HepG2 (cell line): Measurements from ENCODE around the gene PLA2G4D. TPM values are rescaled to one million over a fixed set of nuclear protein-coding genes. Genes with fewer than 3 reads are reported as not detected.

Experiments
- AKAP8 ChIP-seq: sonication (generic); formaldehyde crosslinking; IDR thresholded peaks from 2 replicates; pipeline ENCODE4 v1.5.1; 2020; ENCODE audit warnings: mild to moderate bottlenecking, missing genetic modification reagents
- ATM ChIP-seq: fragments of 450-650 bp; IDR thresholded peaks from 2 replicates; pipeline ENCODE4 v1.7.1; 2017; ENCODE audit warnings: mild to moderate bottlenecking, borderline replicate concordance
- ETV5 ChIP-seq: IDR thresholded peaks from 2 replicates; pipeline ENCODE4 v1.6.1; 2018; ENCODE audit warnings: missing biosample characterization, missing genetic modification reagents, inconsistent platforms, borderline replicate concordance
- GATAD1 ChIP-seq: IDR thresholded peaks from 2 replicates; pipeline ENCODE4 v1.6.1; 2016; ENCODE audit warnings: missing genetic modification reagents, missing compliant biosample characterization
- HMG20B ChIP-seq: conservative IDR thresholded peaks from 2 replicates; pipeline ENCODE4 v1.6.1; 2016; ENCODE audit warnings: missing genetic modification reagents, missing compliant biosample characterization
- HOXD1 ChIP-seq: sonication (generic); formaldehyde crosslinking; IDR thresholded peaks from 2 replicates; pipeline ENCODE4 v1.5.0; 2020; ENCODE audit warnings: missing genetic modification reagents
- NCOR1 ChIP-seq: fragments of 200-600 bp; sonication (generic); IDR thresholded peaks from 2 replicates; pipeline ENCODE4 v1.7.0; 2017; ENCODE audit warnings: antibody characterized with exemption, low read length, borderline replicate concordance
- NFE2 ChIP-seq: sonication (generic); formaldehyde crosslinking; IDR thresholded peaks from 2 replicates; pipeline ENCODE4 v1.4.0; 2020; ENCODE audit warnings: missing genetic modification reagents
- NFIB ChIP-seq: sonication (generic); formaldehyde crosslinking; IDR thresholded peaks from 2 replicates; pipeline ENCODE4 v1.9.0; 2021; ENCODE audit warnings: missing genetic modification reagents, mild to moderate bottlenecking, borderline replicate concordance
- PRDM4 ChIP-seq: sonication (generic); formaldehyde crosslinking; IDR thresholded peaks from 2 replicates; pipeline ENCODE4 v1.9.0; 2021; ENCODE audit warnings: missing genetic modification reagents, borderline replicate concordance
- RELA ChIP-seq: sonication (generic); formaldehyde crosslinking; IDR thresholded peaks from 2 replicates; pipeline ENCODE4 v1.4.0; 2020; ENCODE audit warnings: missing genetic modification reagents
- SALL1 ChIP-seq: sonication (generic); formaldehyde crosslinking; IDR thresholded peaks from 2 replicates; pipeline ENCODE4 v1.8.0; 2022; ENCODE audit warnings: mild to moderate bottlenecking, missing genetic modification reagents
- SP140L ChIP-seq: sonication (generic); formaldehyde crosslinking; IDR thresholded peaks from 2 replicates; pipeline ENCODE4 v1.4.0; 2020; ENCODE audit warnings: missing genetic modification reagents, borderline replicate concordance
- SPEN ChIP-seq: sonication (generic); formaldehyde crosslinking; IDR thresholded peaks from 2 replicates; pipeline ENCODE4 v1.5.1; 2020; ENCODE audit warnings: low read depth, mild to moderate bottlenecking, missing genetic modification reagents
- UBTF ChIP-seq: sonication (generic); formaldehyde crosslinking; IDR thresholded peaks from 2 replicates; pipeline ENCODE4 v1.4.0; 2020; ENCODE audit warnings: mild to moderate bottlenecking, missing genetic modification reagents
- ZC3H4 ChIP-seq: sonication (generic); formaldehyde crosslinking; IDR thresholded peaks from 2 replicates; pipeline ENCODE4 v1.4.0; 2020; ENCODE audit warnings: missing genetic modification reagents, borderline replicate concordance
- ZGPAT ChIP-seq: IDR thresholded peaks from 2 replicates; pipeline ENCODE4 v1.6.1; 2016; ENCODE audit warnings: mild to moderate bottlenecking
- ZNF280B ChIP-seq: sonication (generic); formaldehyde crosslinking; IDR thresholded peaks from 2 replicates; pipeline ENCODE4 v1.5.0; 2020; ENCODE audit warnings: missing genetic modification reagents, mild to moderate bottlenecking, borderline replicate concordance
- ZNF530 ChIP-seq: sonication (generic); formaldehyde crosslinking; IDR thresholded peaks from 2 replicates; pipeline ENCODE4 v1.5.0; 2020; ENCODE audit warnings: low read depth, mild to moderate bottlenecking, missing genetic modification reagents
- ZNF589 ChIP-seq: sonication (generic); formaldehyde crosslinking; conservative IDR thresholded peaks from 2 replicates; pipeline ENCODE4 v1.8.0; 2022; ENCODE audit warnings: mild to moderate bottlenecking, moderate library complexity, missing genetic modification reagents
- ZNF776 ChIP-seq: sonication (generic); formaldehyde crosslinking; IDR thresholded peaks from 2 replicates; pipeline ENCODE4 v1.4.0; 2020; ENCODE audit warnings: mild to moderate bottlenecking, missing genetic modification reagents
- ZNF839 ChIP-seq: sonication (generic); formaldehyde crosslinking; IDR thresholded peaks from 2 replicates; pipeline ENCODE4 v1.4.0; 2020; ENCODE audit warnings: missing genetic modification reagents, mild to moderate bottlenecking, borderline replicate concordance
- ZSCAN25 ChIP-seq: sonication (generic); formaldehyde crosslinking; IDR thresholded peaks from 2 replicates; pipeline ENCODE4 v1.8.0; 2022; ENCODE audit warnings: mild to moderate bottlenecking, missing genetic modification reagents
- polyA plus RNA-seq, 8 experiments: library from polyadenylated mRNA; depleted of rRNA in 3 of 8; stranded (reverse) in 7 of 8; unstranded in 1 of 8; fragments of >200 nt; fragmentation: Illumina TruSeq in 4 of 8; extraction: Trizol in 4 of 8; gene quantifications; 2 replicates each; pipeline versions ENCODE4 v1.2.1 to v1.2.3, GENCODE V29; 2011 to 2016; ENCODE audit warnings: low read depth in 4 of 8, missing spikeins in 1 of 8, mixed read lengths in 1 of 8; ENCODE audit not compliant: insufficient read depth in 1 of 8
- total RNA-seq, 5 experiments: library from RNA; depleted of rRNA; stranded (reverse); fragments of >200 nt; fragmentation: Illumina TruSeq; extraction: Trizol; gene quantifications; 2 replicates each; pipeline ENCODE4 v1.2.3, GENCODE V29; 2016; ENCODE audit warnings: low read depth in 1 of 5

The PLA2G4D gene
- total and polyA plus RNA-seq, 2 of the 13 experiments (the other 11 are each of a cell fraction or from before 2014, with no cell fraction given) = 0.04 to 0.21 TPM

GRCh38 chr15:42100021-42100800 is 5.8 kb upstream of the PLA2G4D start (continued):
- TF ChIP-seq ZGPAT (no peak), ATM (no peak), RELA (CRISPR knock-in tag) (no peak), SP140L (CRISPR knock-in tag) (no peak), GATAD1 (CRISPR knock-in tag) (no peak), ZC3H4 (CRISPR knock-in tag) (no peak), ZNF530 (CRISPR knock-in tag) (no peak), UBTF (CRISPR knock-in tag) (no peak), PRDM4 (CRISPR knock-in tag) (no peak), ZNF589 (CRISPR knock-in tag) (no peak), SALL1 (CRISPR knock-in tag) (peak; percentile 32; the same call in 1 of the 2 replicates), NFE2 (CRISPR knock-in tag) (no peak), NCOR1 (no peak), HMG20B (CRISPR knock-in tag) (no peak), HOXD1 (CRISPR knock-in tag) (no peak), NFIB (CRISPR knock-in tag) (no peak), ETV5 (peak; percentile 74; the same call in 1 of the 2 replicates), AKAP8 (no peak), ZNF776 (no peak), SPEN (CRISPR knock-in tag) (peak; percentile 45; the same call in 1 of the 2 replicates), ZNF839 (no peak), ZSCAN25 (CRISPR knock-in tag) (peak; percentile 85; the same call in 1 of the 2 replicates), ZNF280B (CRISPR knock-in tag) (no peak)
